Measurements from ENCODE around the gene TRIB2.

GRCh38 chr2:12708508-12709206, 8.1 kb upstream of the TRIB2 start:
- TF ChIP-seq, protein P1, sequence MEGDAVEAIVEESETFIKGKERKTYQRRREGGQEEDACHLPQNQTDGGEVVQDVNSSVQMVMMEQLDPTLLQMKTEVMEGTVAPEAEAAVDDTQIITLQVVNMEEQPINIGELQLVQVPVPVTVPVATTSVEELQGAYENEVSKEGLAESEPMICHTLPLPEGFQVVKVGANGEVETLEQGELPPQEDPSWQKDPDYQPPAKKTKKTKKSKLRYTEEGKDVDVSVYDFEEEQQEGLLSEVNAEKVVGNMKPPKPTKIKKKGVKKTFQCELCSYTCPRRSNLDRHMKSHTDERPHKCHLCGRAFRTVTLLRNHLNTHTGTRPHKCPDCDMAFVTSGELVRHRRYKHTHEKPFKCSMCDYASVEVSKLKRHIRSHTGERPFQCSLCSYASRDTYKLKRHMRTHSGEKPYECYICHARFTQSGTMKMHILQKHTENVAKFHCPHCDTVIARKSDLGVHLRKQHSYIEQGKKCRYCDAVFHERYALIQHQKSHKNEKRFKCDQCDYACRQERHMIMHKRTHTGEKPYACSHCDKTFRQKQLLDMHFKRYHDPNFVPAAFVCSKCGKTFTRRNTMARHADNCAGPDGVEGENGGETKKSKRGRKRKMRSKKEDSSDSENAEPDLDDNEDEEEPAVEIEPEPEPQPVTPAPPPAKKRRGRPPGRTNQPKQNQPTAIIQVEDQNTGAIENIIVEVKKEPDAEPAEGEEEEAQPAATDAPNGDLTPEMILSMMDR (IDR thresholded peaks at IDR 0.05) = no peak
- TF ChIP-seq POLR2A (IDR thresholded peaks at IDR 0.05) = no peak

Data from right lobe of liver (tissue), 4 donors.